Effector CD4-positive, alpha-beta T cell (primary cell): ENCODE results near the gene MAP1LC3A.

Experiments used
- DNase-seq: peaks from one replicate; pipeline ENCODE4 v3.0.0-alpha.2; 2020

Gene MAP1LC3A

DNA sequence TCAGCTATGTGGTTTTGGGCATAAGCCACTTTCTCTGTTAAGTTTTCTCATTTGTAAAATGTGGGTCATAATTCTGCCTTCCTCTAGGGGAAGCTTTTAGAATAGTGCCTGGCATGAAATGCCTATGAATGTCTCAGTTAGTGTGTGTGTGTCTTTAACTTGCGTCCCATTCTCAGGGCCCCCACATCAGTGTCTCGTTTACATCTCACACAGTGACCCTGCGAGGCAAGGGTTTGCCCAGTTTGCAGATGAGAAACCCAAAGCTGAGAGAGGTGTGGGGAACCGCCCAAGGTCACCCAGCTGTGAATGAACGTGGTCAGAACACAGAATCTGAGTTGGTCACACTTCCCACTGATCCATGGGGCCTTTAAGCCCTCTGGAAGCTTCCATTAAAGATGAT is 28.2 kb upstream of the MAP1LC3A start:
- DNase-seq, result no peak

- DNase-seq, result no peak
Observed at GRCh38 chr20:34531608-34532265, 26.8 kb upstream of the MAP1LC3A start.

- no peak for DNase-seq
Observed at GRCh38 chr20:34532320-34532719, 26.2 kb upstream of the MAP1LC3A start.

DNA sequence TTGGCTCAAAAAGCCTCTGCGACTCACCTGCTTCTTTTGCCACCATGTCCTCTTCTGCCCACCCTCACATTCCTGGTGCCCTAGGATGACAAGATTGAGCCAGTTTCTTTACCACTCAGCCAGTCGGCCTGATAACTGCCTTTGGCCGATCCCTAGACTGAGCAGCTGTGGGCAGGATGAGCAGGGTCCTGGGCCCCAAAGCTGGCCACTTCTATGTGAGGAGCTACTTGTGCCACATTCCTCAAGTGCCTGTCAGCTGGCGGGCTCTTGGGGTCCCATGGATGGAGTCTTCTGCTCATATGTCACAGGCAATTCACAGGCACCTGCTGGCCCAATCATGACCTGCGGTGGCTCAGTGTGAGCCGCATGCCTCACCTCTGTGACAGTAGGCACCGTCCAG is 25.8 kb upstream of the MAP1LC3A start:
- no peak for DNase-seq

- no peak for DNase-seq
Observed at GRCh38 chr20:34534391-34535165, 23.9 kb upstream of the MAP1LC3A start.

- no peak for DNase-seq
Observed at GRCh38 chr20:34535301-34535840, 23.1 kb upstream of the MAP1LC3A start.

GRCh38 chr20:34535857-34536256 is 22.7 kb upstream of the MAP1LC3A start:
- DNase-seq, result no peak

DNA sequence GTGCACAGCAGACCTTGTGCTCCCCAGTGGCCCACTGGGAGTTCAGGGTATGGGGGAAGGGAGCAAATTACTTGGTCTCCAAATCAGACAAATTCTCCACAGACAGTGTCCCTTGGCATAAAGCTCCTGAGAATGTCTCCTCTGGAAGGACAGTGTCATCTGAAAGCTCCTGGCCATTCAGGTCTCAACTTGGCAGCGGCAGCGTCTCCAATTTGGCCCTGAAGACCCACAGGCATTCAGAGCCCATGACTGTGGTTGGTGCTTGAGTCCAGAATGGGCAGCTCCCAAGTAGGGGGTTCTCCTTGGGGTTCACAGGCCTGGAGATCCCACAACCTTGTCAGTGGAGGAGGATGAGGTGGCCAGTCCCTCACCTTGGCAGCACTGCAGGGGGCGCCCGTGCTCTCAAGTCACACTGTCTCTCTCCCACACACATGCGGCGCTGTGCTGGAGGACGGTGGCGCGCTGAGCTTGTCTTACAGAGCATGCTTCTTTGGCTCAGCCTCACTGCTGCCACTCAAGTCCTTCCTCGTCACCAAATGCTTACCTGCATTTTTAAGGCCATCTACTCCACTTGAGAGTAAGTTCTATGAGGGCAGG is 21.6 kb upstream of the MAP1LC3A start:
- peak; percentile 36 for DNase-seq

GRCh38 chr20:34537651-34538050 is 20.9 kb upstream of the MAP1LC3A start:
- no peak for DNase-seq

- peak; percentile 46 for DNase-seq
Observed at GRCh38 chr20:34538671-34539123, 19.8 kb upstream of the MAP1LC3A start.

- no peak for DNase-seq
Observed at GRCh38 chr20:34539756-34540155, 18.8 kb upstream of the MAP1LC3A start.

- DNase-seq, result no peak
Observed at GRCh38 chr20:34540596-34541263, 17.8 kb upstream of the MAP1LC3A start.

DNA sequence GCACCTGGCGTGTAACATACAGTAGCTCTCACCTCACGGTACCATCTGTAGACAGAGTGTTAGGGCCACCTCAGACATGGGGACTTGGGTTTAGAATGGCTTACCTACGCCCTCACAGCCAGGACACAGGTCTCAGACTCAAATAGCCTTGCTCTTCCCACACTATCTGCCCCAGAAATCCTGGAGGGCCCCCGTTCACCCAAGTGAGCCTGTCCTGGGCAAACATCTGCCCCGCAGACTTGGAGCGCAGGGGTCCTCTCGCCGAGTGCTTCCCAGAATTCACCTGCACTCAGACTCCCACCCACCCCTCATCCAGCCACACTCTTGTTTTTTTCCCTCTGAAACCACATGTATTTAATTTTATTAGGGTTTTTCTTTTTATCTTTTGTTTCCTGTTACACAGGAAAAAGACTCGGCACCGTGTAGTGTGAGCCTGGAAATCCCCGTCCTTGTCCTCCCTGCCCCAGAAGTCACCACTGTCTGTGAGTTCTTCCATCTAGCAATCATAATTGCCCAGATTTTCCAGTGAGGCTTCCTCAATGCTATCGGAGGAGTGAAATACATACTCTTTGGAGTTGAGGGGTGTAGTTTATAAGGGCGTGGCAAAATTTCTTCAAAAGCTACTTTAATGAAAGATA is 17.1 kb upstream of the MAP1LC3A start:
- no peak for DNase-seq

GRCh38 chr20:34541917-34542316 is 16.6 kb upstream of the MAP1LC3A start:
- no peak for DNase-seq

GRCh38 chr20:34542439-34542838 is 16.1 kb upstream of the MAP1LC3A start:
- DNase-seq, result no peak

DNA sequence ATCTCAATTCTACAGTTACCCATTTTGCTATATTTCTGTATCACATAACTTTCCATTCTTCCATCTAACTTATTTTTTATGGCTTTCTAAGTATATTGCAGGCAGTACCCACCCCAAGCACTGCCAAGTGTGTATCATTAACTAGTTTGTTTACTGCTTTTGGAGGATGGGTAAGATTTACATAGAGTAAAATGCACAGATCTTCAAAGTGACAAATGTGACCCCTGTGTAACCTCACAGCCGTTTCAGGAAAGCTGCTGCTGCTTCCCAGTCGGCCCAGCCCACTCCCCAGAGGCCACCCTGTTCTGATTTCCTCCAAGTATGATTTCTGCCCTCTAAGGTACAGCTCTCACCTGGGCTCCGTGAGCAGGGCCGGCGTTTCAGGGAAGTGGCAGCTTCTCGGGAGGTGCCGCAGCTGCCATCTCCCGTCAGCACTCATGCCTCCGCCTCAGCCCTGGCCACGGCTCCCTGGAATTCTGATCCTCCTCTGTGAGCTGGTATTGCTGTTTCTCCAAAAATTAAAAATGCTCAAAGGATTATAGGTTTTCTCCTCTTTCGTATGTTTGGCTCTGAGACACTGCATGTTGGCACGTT is 15.0 kb upstream of the MAP1LC3A start:
- DNase-seq, result no peak

DNA sequence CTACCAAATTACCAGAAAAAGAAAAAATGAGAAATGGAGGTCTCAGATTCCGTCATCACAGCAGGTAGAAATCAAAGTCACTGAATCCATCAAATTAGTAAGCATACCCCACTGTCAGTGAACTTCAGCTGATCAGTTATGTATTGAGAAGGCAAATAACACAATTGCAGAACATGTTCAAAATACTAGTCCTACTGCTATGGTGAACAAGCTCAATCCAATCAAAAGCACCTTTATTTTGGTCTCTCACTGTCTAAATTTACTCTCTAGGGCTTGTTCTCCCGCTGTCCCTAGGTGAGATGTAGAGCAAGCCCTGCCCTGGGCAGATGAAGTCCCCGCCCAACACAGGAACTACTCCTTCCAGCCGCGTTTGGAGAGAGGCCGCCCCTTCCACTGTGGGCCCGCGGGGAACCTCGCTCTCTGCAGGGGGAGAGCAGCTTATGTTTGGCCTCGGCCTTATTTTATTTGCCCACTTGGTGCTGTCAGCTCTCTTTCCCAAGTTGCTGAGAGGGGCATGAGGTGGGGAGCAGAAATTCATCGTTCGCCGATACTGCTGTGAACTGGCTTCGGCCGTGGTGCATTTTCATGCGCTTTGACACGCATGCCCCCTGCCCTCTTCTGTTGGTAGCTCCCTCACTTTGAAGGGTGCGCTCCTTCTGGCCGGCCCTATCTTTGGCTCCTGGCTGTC is 14.3 kb upstream of the MAP1LC3A start:
- DNase-seq, result no peak

DNA sequence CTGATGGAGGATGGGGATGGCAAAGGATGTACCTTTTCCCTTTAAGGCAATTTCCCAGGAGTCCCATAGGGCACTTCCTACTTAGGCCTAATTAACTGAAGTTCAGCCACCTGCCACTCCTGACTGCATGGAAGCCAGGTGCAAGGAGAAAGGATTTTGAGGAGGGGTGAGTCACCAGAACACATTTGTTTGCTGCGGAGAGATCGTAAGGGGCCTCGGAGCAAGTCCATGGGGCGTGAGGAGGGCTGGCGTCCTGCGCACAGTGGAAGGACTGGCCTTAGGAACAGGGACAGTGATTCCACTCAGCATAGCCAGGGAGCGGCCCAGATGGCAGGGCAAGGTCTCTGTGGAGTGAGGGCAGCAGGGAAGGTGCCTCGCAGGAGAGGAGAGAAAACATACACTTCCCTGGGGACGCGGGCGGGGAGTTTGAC is 11.8 kb upstream of the MAP1LC3A start:
- no peak for DNase-seq

GRCh38 chr20:34547844-34548613 is 10.5 kb upstream of the MAP1LC3A start:
- no peak for DNase-seq

DNA sequence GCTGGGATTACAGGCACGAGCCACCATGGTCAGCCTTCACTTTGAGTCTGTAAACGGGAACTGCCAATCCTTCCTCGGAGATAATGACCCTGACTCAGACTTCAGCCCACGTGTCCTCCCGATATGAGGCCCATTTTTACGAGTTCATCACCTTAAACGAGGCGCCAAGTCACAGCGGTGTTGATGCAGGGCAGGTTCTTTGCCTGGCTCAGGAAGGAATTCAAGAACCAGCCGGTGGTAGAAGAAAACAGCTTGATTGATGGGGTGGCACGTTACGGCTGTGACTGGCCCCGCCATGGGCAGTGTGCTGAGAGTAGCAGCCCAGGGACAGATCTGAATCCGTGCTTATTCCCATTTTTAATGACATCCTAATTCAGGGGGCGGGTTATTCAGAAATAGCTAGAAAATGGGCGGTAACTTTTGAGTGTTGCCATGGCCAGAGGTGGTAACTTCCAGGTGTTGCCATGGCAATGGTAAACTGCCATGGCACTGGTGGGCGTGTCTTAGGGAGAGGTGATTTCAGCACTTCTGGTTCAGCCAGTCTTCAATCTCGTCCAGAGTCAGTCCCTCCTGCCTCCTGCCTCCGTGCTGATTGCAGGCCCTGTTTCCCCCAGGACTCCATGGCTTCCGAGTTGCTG is 9.1 kb upstream of the MAP1LC3A start:
- DNase-seq, result no peak
